ENCODE data around the gene FAAP20. TPM values are rescaled to one million over a fixed set of nuclear protein-coding genes. Genes with fewer than 3 reads are reported as not detected.

The FAAP20 gene
- total RNA-seq, 1 donor: 25.3 TPM

DNA sequence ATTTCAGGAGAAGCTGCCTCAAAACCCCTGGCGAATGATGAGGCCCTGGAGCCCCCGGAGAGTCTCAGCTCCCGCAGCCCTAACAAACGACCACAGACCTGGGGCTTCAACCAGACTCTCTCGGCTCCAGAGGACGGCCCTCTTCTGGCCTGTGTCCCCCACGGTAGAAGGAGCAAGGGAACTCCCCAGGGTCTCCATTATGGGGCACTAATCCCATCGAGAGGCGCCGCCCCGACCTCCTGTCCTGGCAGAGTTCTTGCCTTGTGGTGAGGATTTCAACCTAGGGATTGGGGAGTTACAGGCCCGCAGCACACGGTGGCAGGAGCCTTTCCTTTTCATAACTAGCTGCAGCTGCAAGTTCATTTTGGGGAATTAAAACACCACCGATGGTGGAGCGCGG, 6.2 kb downstream of the FAAP20 start:
- TF ChIP-seq CTCF (IDR thresholded peaks at IDR 0.05; ENCODE audit: extremely low read depth, low read depth, low read length): no peak
- H3K36me3 ChIP-seq (ENCODE audit: insufficient read depth, low read length): no peaks in the 10 kb centered on the region
- H4K20me1 ChIP-seq (ENCODE audit: insufficient read depth, low read length): peaks cover 2% of the 10 kb centered on the region
- H3K4me3 ChIP-seq (ENCODE audit: insufficient read depth, low read length): no peak overlapping the region
- peaks cover 17% of the 10 kb centered on the region for H3K4me1 ChIP-seq (ENCODE audit: insufficient read depth, low read length)
- H3K27me3 ChIP-seq (ENCODE audit: insufficient read depth, low read length): no peaks in the 10 kb centered on the region
- no peak overlapping the region for H3K4me2 ChIP-seq (ENCODE audit: insufficient read depth, low read length)
- no peak overlapping the region for H2AFZ ChIP-seq (ENCODE audit: low read length)
- no peak overlapping the region for H3K27ac ChIP-seq (ENCODE audit: low read depth, low read length)
- no peak for DNase-seq (ENCODE audit: insufficient read length, low spot score, missing footprints)
- H3K79me2 ChIP-seq (ENCODE audit: insufficient read depth, low read length): peaks cover 29% of the 10 kb centered on the region
- H3K9me3 ChIP-seq (ENCODE audit: low read depth, low read length): no peaks in the 10 kb centered on the region

GRCh38 chr1:2187619-2188018, 7.0 kb downstream of the FAAP20 start:
- H4K20me1 ChIP-seq (ENCODE audit: insufficient read depth, low read length): peaks cover 2% of the 10 kb centered on the region
- no peaks in the 10 kb centered on the region for H3K36me3 ChIP-seq (ENCODE audit: insufficient read depth, low read length)
- H3K9me3 ChIP-seq (ENCODE audit: low read depth, low read length): no peaks in the 10 kb centered on the region
- DNase-seq (ENCODE audit: insufficient read length, low spot score, missing footprints): no peak
- no peak overlapping the region for H3K4me3 ChIP-seq (ENCODE audit: insufficient read depth, low read length)
- no peaks in the 10 kb centered on the region for H3K27me3 ChIP-seq (ENCODE audit: insufficient read depth, low read length)
- H3K27ac ChIP-seq (ENCODE audit: low read depth, low read length): no peak overlapping the region
- no peak overlapping the region for H2AFZ ChIP-seq (ENCODE audit: low read length)
- H3K79me2 ChIP-seq (ENCODE audit: insufficient read depth, low read length): peaks cover 22% of the 10 kb centered on the region
- no peak overlapping the region for H3K4me2 ChIP-seq (ENCODE audit: insufficient read depth, low read length)
- no peak for TF ChIP-seq CTCF (IDR thresholded peaks at IDR 0.05; ENCODE audit: extremely low read depth, low read depth, low read length)
- peaks cover 17% of the 10 kb centered on the region for H3K4me1 ChIP-seq (ENCODE audit: insufficient read depth, low read length)

- H3K4me1 ChIP-seq (ENCODE audit: insufficient read depth, low read length): peaks cover 17% of the 10 kb centered on the region
- no peak for TF ChIP-seq CTCF (IDR thresholded peaks at IDR 0.05; ENCODE audit: extremely low read depth, low read depth, low read length)
- H3K9me3 ChIP-seq (ENCODE audit: low read depth, low read length): no peaks in the 10 kb centered on the region
- H3K36me3 ChIP-seq (ENCODE audit: insufficient read depth, low read length): no peaks in the 10 kb centered on the region
- H3K79me2 ChIP-seq (ENCODE audit: insufficient read depth, low read length): peaks cover 16% of the 10 kb centered on the region
- no peak overlapping the region for H3K4me3 ChIP-seq (ENCODE audit: insufficient read depth, low read length)
- H3K27ac ChIP-seq (ENCODE audit: low read depth, low read length): no peak overlapping the region
- no peak for DNase-seq (ENCODE audit: insufficient read length, low spot score, missing footprints)
- H4K20me1 ChIP-seq (ENCODE audit: insufficient read depth, low read length): peaks cover 2% of the 10 kb centered on the region
- no peak overlapping the region for H3K4me2 ChIP-seq (ENCODE audit: insufficient read depth, low read length)
- no peak overlapping the region for H2AFZ ChIP-seq (ENCODE audit: low read length)
- no peaks in the 10 kb centered on the region for H3K27me3 ChIP-seq (ENCODE audit: insufficient read depth, low read length)
Observed at GRCh38 chr1:2186901-2187300, 7.7 kb downstream of the FAAP20 start.

DNA sequence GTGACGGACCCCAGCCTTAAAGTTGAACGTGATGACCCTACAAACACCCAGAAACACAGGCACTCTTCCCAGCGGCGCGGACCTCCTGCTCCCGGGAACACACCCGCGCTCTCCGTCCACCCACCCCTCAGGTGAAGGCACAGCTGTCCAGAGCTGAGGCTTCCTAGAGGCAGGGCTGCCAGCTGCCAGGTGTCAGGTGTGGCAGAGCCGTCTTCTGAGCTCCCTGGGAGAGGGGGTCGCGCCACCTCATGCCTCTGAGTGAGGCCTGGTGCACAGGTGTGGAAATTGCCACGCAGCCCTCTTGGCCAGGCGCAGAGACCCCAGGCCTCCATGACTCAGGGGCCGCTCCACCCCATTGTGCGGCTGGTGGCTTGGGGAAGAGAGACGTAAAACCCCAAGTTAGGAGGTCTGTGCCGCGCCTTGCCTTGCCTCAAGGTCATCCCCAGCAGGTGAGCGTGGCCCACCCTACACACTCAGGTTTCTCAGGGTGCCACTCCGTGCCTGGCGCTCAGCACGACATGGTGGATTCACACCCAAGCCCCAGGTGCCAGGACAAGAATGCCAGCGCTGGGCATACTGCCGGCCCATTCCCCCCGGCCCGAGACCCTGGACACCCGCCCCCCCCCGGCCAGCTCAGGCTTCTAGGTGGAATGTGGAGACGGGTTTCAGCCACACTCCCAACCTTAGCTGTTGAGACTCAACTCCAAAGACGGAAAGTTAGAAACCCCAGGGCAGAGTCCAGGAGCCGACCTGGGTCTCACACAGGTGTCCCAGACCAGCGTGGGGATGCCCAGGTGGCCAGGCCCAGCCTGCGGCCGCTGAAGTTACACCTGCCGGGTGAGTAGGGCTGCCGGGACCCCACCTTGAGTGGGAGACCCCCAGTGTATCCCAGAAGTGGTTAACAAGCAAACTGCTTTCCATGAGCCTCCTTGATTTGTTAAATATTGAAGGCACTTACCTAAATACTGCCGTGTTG, 8.4 kb downstream of the FAAP20 start:
- H3K4me2 ChIP-seq (ENCODE audit: insufficient read depth, low read length): no peak overlapping the region
- no peak overlapping the region for H2AFZ ChIP-seq (ENCODE audit: low read length)
- no peaks in the 10 kb centered on the region for H3K9me3 ChIP-seq (ENCODE audit: low read depth, low read length)
- peaks cover 10% of the 10 kb centered on the region for H3K79me2 ChIP-seq (ENCODE audit: insufficient read depth, low read length)
- no peak overlapping the region for H3K4me3 ChIP-seq (ENCODE audit: insufficient read depth, low read length)
- no peaks in the 10 kb centered on the region for H3K36me3 ChIP-seq (ENCODE audit: insufficient read depth, low read length)
- H3K27ac ChIP-seq (ENCODE audit: low read depth, low read length): no peak overlapping the region
- H4K20me1 ChIP-seq (ENCODE audit: insufficient read depth, low read length): peaks cover 2% of the 10 kb centered on the region
- no peak for TF ChIP-seq CTCF (IDR thresholded peaks at IDR 0.05; ENCODE audit: extremely low read depth, low read depth, low read length)
- no peaks in the 10 kb centered on the region for H3K27me3 ChIP-seq (ENCODE audit: insufficient read depth, low read length)
- peaks cover 17% of the 10 kb centered on the region for H3K4me1 ChIP-seq (ENCODE audit: insufficient read depth, low read length)
- DNase-seq (ENCODE audit: insufficient read length, low spot score, missing footprints): no peak

Measured in osteoblast (primary cell).